Measurements from ENCODE around the gene STAT5A.

The STAT5A gene

GRCh38 chr17:42268236-42268635, 20.1 kb upstream of the STAT5A start:
- no peak for DNase-seq (ENCODE audit: low read depth)

GRCh38 chr17:42270170-42270535, 18.1 kb upstream of the STAT5A start:
- DNase-seq (ENCODE audit: low read depth): no peak

GRCh38 chr17:42270596-42270995, 17.7 kb upstream of the STAT5A start:
- no peak for DNase-seq (ENCODE audit: low read depth)

- no peak for DNase-seq (ENCODE audit: low read depth)
Measured at GRCh38 chr17:42271006-42271778, 17.1 kb upstream of the STAT5A start.

- DNase-seq (ENCODE audit: low read depth): no peak
Measured at GRCh38 chr17:42271779-42272035, 16.6 kb upstream of the STAT5A start.

- no peak for DNase-seq (ENCODE audit: low read depth)
Measured at GRCh38 chr17:42272162-42272907, 16.0 kb upstream of the STAT5A start.

- DNase-seq (ENCODE audit: low read depth): no peak
Measured at GRCh38 chr17:42273474-42274252, 14.6 kb upstream of the STAT5A start.

- no peak for DNase-seq (ENCODE audit: low read depth)
Measured at GRCh38 chr17:42274253-42274542, 14.1 kb upstream of the STAT5A start.

GRCh38 chr17:42274812-42275526, 13.3 kb upstream of the STAT5A start:
- DNase-seq (ENCODE audit: low read depth): no peak

- no peak for DNase-seq (ENCODE audit: low read depth)
Measured at GRCh38 chr17:42275527-42276358, 12.6 kb upstream of the STAT5A start.

GRCh38 chr17:42276359-42276608, 12.0 kb upstream of the STAT5A start, which contains the start of gene STAT5B:
STAT5B (minus strand) TSS chr17:42276391; CDS start chr17:42232127, 44,264 bp downstream.
- no peak for DNase-seq (ENCODE audit: low read depth)

- DNase-seq (ENCODE audit: low read depth): peak; percentile 61
Measured at GRCh38 chr17:42276609-42277341, 11.5 kb upstream of the STAT5A start.

- DNase-seq (ENCODE audit: low read depth): no peak
Measured at GRCh38 chr17:42277342-42277712, 11.0 kb upstream of the STAT5A start.

- no peak for DNase-seq (ENCODE audit: low read depth)
Measured at GRCh38 chr17:42279776-42280630, 8.3 kb upstream of the STAT5A start.

GRCh38 chr17:42281571-42282096, 6.7 kb upstream of the STAT5A start:
- DNase-seq (ENCODE audit: low read depth): no peak

- no peak for DNase-seq (ENCODE audit: low read depth)
Measured at GRCh38 chr17:42282478-42283080, 5.7 kb upstream of the STAT5A start.

GRCh38 chr17:42283241-42284023, 4.9 kb upstream of the STAT5A start:
- no peak for DNase-seq (ENCODE audit: low read depth)

GRCh38 chr17:42284024-42284369, 4.3 kb upstream of the STAT5A start:
- no peak for DNase-seq (ENCODE audit: low read depth)

- no peak for DNase-seq (ENCODE audit: low read depth)
Measured at GRCh38 chr17:42284566-42284965, 3.7 kb upstream of the STAT5A start.

All from GM04504 (cell line).